ENCODE data around the gene ROPN1B.

DNA sequence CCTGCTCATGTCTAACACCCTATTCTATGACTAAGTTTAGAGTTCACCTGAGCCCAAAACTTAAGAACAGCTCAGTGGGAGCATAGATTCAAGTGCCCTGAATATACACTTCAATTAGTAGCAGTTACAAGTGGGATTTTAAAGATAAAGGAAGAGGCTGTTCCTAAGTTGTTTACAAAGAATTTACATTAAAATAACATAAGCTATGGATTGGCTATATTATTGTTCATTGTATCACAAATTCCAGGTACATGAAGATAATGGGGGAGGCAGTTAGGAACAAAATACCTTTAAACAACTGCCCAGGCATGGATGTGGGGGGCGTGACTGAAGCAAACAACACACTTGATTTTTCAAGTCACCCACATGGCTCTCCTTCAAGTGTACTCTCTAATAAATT, 52.7 kb downstream of the ROPN1B start:
- TF ChIP-seq GATA3 (IDR thresholded peaks at IDR 0.05; ENCODE audit: low read depth, low read length) (no peak), GATA2 (IDR thresholded peaks at IDR 0.05; ENCODE audit: low read depth, low read length) (no peak)

All from SH-SY5Y (cell line).